Measurements from ENCODE around the gene NUP107.

DNA sequence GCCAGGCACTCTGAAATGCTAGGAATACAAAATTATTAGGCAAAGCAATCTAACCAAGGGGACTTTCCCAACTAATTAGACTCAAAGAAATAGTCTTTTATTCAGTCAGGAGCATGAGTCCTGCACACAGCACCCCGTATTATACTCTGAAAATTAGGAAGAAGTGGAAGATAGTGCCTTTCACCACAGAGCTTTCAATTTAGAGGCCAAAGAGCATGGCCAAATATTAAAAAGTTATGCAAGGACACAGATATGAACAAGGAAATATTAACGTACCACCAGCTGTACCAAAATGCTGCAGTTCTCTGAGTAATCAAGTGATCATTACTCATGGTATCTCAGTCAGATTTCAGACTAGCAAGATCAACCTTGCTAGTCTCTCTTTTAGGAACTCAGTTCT lies 98.6 kb downstream of the NUP107 start:
- TF ChIP-seq POLR2A (IDR thresholded peaks at IDR 0.05) (no peak), POLR2AphosphoS5 (IDR thresholded peaks at IDR 0.05) (no peak), EP300 (IDR thresholded peaks at IDR 0.05; ENCODE audit: low read depth) (no peak)
- TF ChIP-seq, protein P1, sequence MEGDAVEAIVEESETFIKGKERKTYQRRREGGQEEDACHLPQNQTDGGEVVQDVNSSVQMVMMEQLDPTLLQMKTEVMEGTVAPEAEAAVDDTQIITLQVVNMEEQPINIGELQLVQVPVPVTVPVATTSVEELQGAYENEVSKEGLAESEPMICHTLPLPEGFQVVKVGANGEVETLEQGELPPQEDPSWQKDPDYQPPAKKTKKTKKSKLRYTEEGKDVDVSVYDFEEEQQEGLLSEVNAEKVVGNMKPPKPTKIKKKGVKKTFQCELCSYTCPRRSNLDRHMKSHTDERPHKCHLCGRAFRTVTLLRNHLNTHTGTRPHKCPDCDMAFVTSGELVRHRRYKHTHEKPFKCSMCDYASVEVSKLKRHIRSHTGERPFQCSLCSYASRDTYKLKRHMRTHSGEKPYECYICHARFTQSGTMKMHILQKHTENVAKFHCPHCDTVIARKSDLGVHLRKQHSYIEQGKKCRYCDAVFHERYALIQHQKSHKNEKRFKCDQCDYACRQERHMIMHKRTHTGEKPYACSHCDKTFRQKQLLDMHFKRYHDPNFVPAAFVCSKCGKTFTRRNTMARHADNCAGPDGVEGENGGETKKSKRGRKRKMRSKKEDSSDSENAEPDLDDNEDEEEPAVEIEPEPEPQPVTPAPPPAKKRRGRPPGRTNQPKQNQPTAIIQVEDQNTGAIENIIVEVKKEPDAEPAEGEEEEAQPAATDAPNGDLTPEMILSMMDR (IDR thresholded peaks at IDR 0.05): no peak

All from transverse colon (tissue), 4 donors.